Stimulated activated naive B cell treated with anti-CD40 and anti-IgM and Interleukin-4, amounts not matched to agents 10 μg/mL and 1 μg/mL and 100 μg/mL, for 72 hours (primary cell): ENCODE measurements around the gene MFAP4.

Source experiments
- ATAC-seq, 2 donors: fragments of 150-1000 bp; cut with Tn5 transposase; replicated peaks; 2 replicates each; pipeline ENCODE4 v1.10.0; 2021; ENCODE audit warnings: moderate library complexity in 1 of 2
- DNase-seq: peaks from one replicate; pipeline ENCODE4 v3.0.0; 2021
- H3K27ac Mint-ChIP-seq: one replicate; pipeline ENCODE4 v1.8.0; 2022; ENCODE audit warnings: mild to moderate bottlenecking, mixed read lengths
- H3K27me3 Mint-ChIP-seq, 2 donors: one replicate each; pipeline ENCODE4 v1.8.0; 2022; ENCODE audit warnings: mixed read lengths in 2 of 2
- H3K36me3 Mint-ChIP-seq, 2 donors: one replicate each; pipeline ENCODE4 v1.8.0; 2022; ENCODE audit warnings: mixed read lengths in 2 of 2, mild to moderate bottlenecking in 1 of 2
- H3K4me1 Mint-ChIP-seq, 2 donors: one replicate each; pipeline ENCODE4 v1.8.0; 2022; ENCODE audit warnings: mixed read lengths in 2 of 2, mild to moderate bottlenecking in 1 of 2
- H3K4me3 Mint-ChIP-seq, 2 donors: one replicate each; pipeline ENCODE4 v1.8.0; 2022; ENCODE audit warnings: mild to moderate bottlenecking in 2 of 2, mixed read lengths in 2 of 2, moderate library complexity in 1 of 2
- H3K9me3 Mint-ChIP-seq, 2 donors: one replicate each; pipeline ENCODE4 v1.8.0; 2022; ENCODE audit warnings: mixed read lengths in 2 of 2, mild to moderate bottlenecking in 1 of 2

MFAP4 gene

GRCh38 chr17:19402171-19402570 is 15.2 kb upstream of the MFAP4 start:
- no peak overlapping the region for H3K27ac Mint-ChIP-seq
- ATAC-seq: no peak

GRCh38 chr17:19401321-19402010 is 14.5 kb upstream of the MFAP4 start:
- DNase-seq (no peak), ATAC-seq (no peak)
- no peaks in the 10 kb centered on the region for H3K36me3 Mint-ChIP-seq
- no peak overlapping the region for H3K27ac Mint-ChIP-seq
- peaks cover 9 to 10% of the 10 kb centered on the region in 2 donors for H3K27me3 Mint-ChIP-seq
- no peaks in the 10 kb centered on the region for H3K4me1 Mint-ChIP-seq
- peaks cover 0 to 2% of the 10 kb centered on the region in 2 donors for H3K9me3 Mint-ChIP-seq
- H3K4me3 Mint-ChIP-seq: no peak overlapping the region

More at GRCh38 chr17:19402171-19402570, 15.2 kb upstream of the MFAP4 start:
- Mint-ChIP-seq H3K36me3 (no peaks in the 10 kb centered on the region), H3K4me3 (no peak overlapping the region), H3K9me3 (peaks cover 0 to 2% of the 10 kb centered on the region in 2 donors), H3K27me3 (peaks cover 5 to 9% of the 10 kb centered on the region in 2 donors), H3K4me1 (no peaks in the 10 kb centered on the region)
- no peak for DNase-seq

- Mint-ChIP-seq H3K27ac (no peak overlapping the region), H3K36me3 (no peaks in the 10 kb centered on the region), H3K9me3 (peaks cover 0 to 2% of the 10 kb centered on the region in 2 donors), H3K27me3 (peaks cover 12% of the 10 kb centered on the region in 2 donors), H3K4me3 (no peak overlapping the region), H3K4me1 (no peaks in the 10 kb centered on the region)
- ATAC-seq (no peak), DNase-seq (no peak)
These were observed 12.9 kb upstream of the MFAP4 start for GRCh38 chr17:19399750-19400450.

- Mint-ChIP-seq H3K36me3 (no peaks in the 10 kb centered on the region), H3K4me1 (no peaks in the 10 kb centered on the region), H3K27me3 (peaks cover 9% of the 10 kb centered on the region in 2 donors), H3K4me3 (no peak overlapping the region), H3K27ac (no peak overlapping the region), H3K9me3 (peaks cover 0 to under 1% of the 10 kb centered on the region in 2 donors)
- ATAC-seq (no peak), DNase-seq (no peak)
These were observed 11.6 kb upstream of the MFAP4 start for GRCh38 chr17:19398301-19399181.

- Mint-ChIP-seq H3K9me3 (no peaks in the 10 kb centered on the region), H3K27me3 (peaks cover 6 to 8% of the 10 kb centered on the region in 2 donors), H3K27ac (no peak overlapping the region), H3K4me1 (no peaks in the 10 kb centered on the region), H3K4me3 (no peak overlapping the region), H3K36me3 (no peaks in the 10 kb centered on the region)
- no peak for DNase-seq
- peak in 1 of 2 donors; percentile 29 for ATAC-seq
These were observed 10.6 kb upstream of the MFAP4 start for GRCh38 chr17:19397556-19398041.

- Mint-ChIP-seq H3K4me1 (peaks cover 0 to 8% of the 10 kb centered on the region in 2 donors), H3K36me3 (peaks cover 0 to 4% of the 10 kb centered on the region in 2 donors), H3K27me3 (peaks cover 10 to 15% of the 10 kb centered on the region in 2 donors), H3K27ac (no peak overlapping the region), H3K9me3 (no peaks in the 10 kb centered on the region), H3K4me3 (no peak overlapping the region)
- DNase-seq (no peak), ATAC-seq (no peak)
These were observed 5.3 kb upstream of the MFAP4 start for GRCh38 chr17:19392303-19392702.

- H3K27ac Mint-ChIP-seq: no peak overlapping the region
- DNase-seq (no peak), ATAC-seq (no peak)
- peaks cover 1 to 17% of the 10 kb centered on the region in 2 donors for H3K4me1 Mint-ChIP-seq
- H3K4me3 Mint-ChIP-seq: no peak overlapping the region
- peaks cover 10 to 19% of the 10 kb centered on the region in 2 donors for H3K27me3 Mint-ChIP-seq
- no peaks in the 10 kb centered on the region for H3K9me3 Mint-ChIP-seq
- H3K36me3 Mint-ChIP-seq: peaks cover 0 to 4% of the 10 kb centered on the region in 2 donors
These were observed 4.4 kb upstream of the MFAP4 start for GRCh38 chr17:19391432-19391831.

GRCh38 chr17:19390951-19391350 is 4.0 kb upstream of the MFAP4 start:
- H3K27ac Mint-ChIP-seq: no peak overlapping the region
- H3K36me3 Mint-ChIP-seq: peaks cover 0 to 7% of the 10 kb centered on the region in 2 donors
- H3K4me1 Mint-ChIP-seq: peaks cover 4 to 19% of the 10 kb centered on the region in 2 donors
- ATAC-seq: no peak
- H3K4me3 Mint-ChIP-seq: no peak overlapping the region
- H3K27me3 Mint-ChIP-seq: peaks cover 11 to 21% of the 10 kb centered on the region in 2 donors
- H3K9me3 Mint-ChIP-seq: no peaks in the 10 kb centered on the region
- no peak for DNase-seq

- peaks cover 8 to 23% of the 10 kb centered on the region in 2 donors for H3K4me1 Mint-ChIP-seq
- no peaks in the 10 kb centered on the region for H3K9me3 Mint-ChIP-seq
- no peak overlapping the region for H3K4me3 Mint-ChIP-seq
- ATAC-seq: no peak
- peaks cover 4 to 19% of the 10 kb centered on the region in 2 donors for H3K36me3 Mint-ChIP-seq
- no peak overlapping the region for H3K27ac Mint-ChIP-seq
- no peak for DNase-seq
- peaks cover 11 to 21% of the 10 kb centered on the region in 2 donors for H3K27me3 Mint-ChIP-seq
These were observed 2.1 kb upstream of the MFAP4 start for GRCh38 chr17:19388791-19389785.

- DNase-seq: no peak
- Mint-ChIP-seq H3K9me3 (no peaks in the 10 kb centered on the region), H3K36me3 (peaks cover 12 to 29% of the 10 kb centered on the region in 2 donors), H3K4me1 (peaks cover 9 to 25% of the 10 kb centered on the region in 2 donors), H3K27ac (no peak overlapping the region), H3K27me3 (peaks cover 11 to 21% of the 10 kb centered on the region in 2 donors), H3K4me3 (no peak overlapping the region)
- no peak for ATAC-seq
These were observed 1.0 kb upstream of the MFAP4 start for GRCh38 chr17:19387921-19388521.

- DNase-seq (no peak), ATAC-seq (peak in 1 of 2 donors; percentile 33)
- no peaks in the 10 kb centered on the region for H3K9me3 Mint-ChIP-seq
- no peak overlapping the region for H3K4me3 Mint-ChIP-seq
- peaks cover 11 to 21% of the 10 kb centered on the region in 2 donors for H3K27me3 Mint-ChIP-seq
- peaks cover 21 to 39% of the 10 kb centered on the region in 2 donors for H3K36me3 Mint-ChIP-seq
- H3K27ac Mint-ChIP-seq: no peak overlapping the region
- H3K4me1 Mint-ChIP-seq: peaks cover 9 to 25% of the 10 kb centered on the region in 2 donors
These were observed 700 bp downstream of the MFAP4 start for GRCh38 chr17:19386051-19386929.

GRCh38 chr17:19385521-19385983 is 1.4 kb downstream of the MFAP4 start:
- peaks cover 11 to 25% of the 10 kb centered on the region in 2 donors for H3K4me1 Mint-ChIP-seq
- peaks cover 11 to 21% of the 10 kb centered on the region in 2 donors for H3K27me3 Mint-ChIP-seq
- no peak overlapping the region for H3K27ac Mint-ChIP-seq
- H3K4me3 Mint-ChIP-seq: no peak overlapping the region
- H3K9me3 Mint-ChIP-seq: no peaks in the 10 kb centered on the region
- no peak for DNase-seq
- no peak for ATAC-seq
- H3K36me3 Mint-ChIP-seq: peaks cover 28 to 47% of the 10 kb centered on the region in 2 donors
